ENCODE measurements around the gene DENND6B. TPM values are rescaled to one million over a fixed set of nuclear protein-coding genes. Genes with fewer than 3 reads are reported as not detected.

Gene DENND6B
- polyA plus RNA-seq, 3 donors: 11.9 to 21.1 (median 16.8) TPM

DNA sequence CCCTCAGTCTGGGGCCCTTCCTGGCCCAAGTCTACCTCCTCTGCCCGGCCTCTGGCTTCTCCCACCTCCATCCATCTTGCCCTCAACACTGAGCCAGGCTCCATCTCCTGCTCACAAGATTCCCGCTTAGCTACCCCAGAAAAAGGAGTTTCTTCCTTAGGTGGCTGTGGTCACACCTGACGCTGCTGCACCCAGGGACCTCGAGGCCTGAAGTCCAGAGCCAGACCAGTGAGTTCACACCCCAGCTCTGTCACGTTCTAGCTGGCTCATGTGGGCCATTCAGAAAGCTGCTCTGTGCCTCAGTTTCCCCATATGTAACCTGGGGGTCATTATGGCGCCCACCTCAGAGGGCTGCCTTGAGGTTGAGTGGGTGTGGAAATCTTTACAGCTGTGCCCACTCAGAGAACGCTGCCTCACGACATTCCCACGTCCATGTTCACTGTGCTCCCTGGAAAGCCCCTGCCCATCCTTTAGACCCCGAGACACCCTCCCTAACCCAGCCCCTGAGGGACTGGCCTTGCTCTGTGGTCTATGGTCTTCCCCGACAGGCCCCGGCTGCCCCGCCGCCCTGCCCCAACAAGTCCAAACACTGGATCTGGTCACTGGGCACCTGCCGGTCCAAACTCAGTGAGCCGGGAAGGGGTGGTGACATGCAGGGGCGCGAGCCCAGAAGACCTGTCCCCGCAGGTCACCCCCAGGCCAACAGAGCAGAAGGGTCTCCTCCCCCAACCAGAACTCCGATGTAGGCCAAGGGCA lies 29.1 kb downstream of the DENND6B start:
- no peak for DNase-seq (ENCODE audit: extremely low read depth in 1 of 11, low read depth in 9 of 11, low spot score in 4 of 11)

DNA sequence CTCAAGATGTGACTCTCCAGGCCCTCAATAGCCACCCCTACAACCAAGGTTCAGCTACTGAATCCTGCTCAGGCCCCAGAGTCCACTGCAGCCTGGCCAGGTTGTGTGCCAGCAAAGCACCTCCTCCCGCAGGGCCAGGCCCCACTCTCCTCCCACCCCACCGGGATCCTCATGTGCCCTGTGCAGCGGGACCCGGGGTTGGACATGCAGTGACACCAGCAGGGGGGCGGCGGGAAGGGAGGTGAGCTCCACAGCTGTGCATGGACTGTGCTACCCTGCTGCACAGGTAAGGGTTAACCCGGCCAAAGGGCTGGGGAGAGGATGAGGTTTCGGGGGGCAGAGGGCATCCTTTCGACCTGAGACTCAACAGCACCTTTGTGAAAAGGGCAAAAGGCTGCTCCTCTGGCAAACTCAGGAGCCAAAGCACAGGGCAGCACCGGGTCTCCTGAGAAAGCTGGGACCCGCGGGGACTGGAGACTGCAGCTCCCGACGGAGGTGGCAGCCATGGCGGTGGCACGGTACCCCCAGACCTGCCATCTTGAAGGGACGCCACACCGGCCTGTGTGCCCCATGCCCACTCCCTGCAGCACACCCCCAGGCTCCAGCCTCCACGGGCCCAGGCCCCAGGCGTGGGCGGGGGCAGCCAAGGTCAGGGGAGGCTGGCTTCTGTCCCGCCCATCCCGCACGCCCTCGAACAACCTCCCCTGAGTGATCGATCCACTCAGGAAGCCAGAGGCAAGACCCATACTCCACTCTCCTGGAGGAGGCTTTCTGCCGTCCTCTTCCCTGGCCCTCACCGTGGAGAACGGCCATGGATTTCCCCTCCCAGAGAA lies 29.9 kb downstream of the DENND6B start:
- no peak for DNase-seq (ENCODE audit: extremely low read depth in 1 of 11, low read depth in 9 of 11, low spot score in 4 of 11)

DNA sequence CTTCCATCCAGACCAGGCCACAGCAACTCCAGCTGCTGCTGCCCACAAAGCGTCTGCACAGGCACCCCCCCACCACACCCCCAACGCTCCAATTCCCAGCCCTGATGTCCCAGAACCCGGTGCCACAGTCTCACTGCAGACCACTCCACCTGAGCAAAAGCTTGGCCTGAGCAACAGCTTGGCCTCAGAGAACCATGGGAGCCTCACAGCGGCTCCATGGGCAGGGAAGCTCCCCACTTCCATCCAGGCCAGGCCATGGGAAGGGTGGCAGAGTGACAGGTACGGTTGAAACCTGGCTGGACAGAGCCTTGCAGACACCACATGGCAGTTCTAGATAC lies 32.5 kb downstream of the DENND6B start:
- no peak for DNase-seq (ENCODE audit: extremely low read depth in 1 of 11, low read depth in 9 of 11, low spot score in 4 of 11)

DNA sequence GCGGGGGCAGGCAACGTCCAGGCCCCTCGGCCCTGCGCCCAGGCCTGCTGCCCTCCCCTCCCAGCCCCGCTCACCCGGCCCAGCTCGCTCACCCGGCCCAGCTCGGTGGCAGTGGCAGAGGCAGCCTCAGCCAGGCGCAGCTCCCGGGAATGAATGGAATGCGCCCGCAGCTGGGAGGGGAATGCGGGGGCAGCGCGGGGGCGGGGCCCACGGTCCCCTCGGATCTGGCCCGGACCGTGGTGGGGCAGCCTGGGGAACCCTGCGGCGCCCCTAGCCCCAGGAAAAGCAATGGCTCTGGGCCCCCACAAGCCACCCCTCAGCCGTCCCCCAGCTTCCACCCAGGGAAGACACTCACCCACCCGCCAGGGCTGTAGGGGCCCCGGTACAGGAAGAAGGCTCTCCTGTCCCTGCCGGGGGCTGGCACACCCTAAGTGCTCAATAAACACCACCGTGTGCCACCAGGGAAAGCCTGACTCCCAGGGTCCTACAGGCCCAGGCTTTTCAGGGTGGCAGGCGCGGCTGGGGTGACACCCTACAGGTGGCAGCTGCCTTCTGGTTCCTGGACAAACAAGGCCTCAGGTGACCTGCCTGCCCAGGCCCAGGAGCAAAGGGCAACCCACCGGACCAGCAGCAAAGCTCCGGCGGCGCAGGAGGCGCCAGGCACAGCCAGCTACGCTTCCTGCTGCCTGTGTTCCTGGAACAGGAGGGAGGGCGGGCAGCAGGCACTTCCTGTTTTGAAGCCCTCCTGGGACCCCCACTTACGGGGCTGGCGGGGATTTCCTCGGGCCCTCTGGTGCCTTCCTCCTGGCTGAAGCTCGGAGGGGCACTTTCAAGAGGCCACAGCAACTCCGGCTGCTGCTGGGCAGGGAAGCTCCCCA lies 33.1 kb downstream of the DENND6B start:
- DNase-seq (ENCODE audit: extremely low read depth in 1 of 11, low read depth in 9 of 11, low spot score in 4 of 11): peak in 2 of 11 donors; percentile 61 to 67

DNA sequence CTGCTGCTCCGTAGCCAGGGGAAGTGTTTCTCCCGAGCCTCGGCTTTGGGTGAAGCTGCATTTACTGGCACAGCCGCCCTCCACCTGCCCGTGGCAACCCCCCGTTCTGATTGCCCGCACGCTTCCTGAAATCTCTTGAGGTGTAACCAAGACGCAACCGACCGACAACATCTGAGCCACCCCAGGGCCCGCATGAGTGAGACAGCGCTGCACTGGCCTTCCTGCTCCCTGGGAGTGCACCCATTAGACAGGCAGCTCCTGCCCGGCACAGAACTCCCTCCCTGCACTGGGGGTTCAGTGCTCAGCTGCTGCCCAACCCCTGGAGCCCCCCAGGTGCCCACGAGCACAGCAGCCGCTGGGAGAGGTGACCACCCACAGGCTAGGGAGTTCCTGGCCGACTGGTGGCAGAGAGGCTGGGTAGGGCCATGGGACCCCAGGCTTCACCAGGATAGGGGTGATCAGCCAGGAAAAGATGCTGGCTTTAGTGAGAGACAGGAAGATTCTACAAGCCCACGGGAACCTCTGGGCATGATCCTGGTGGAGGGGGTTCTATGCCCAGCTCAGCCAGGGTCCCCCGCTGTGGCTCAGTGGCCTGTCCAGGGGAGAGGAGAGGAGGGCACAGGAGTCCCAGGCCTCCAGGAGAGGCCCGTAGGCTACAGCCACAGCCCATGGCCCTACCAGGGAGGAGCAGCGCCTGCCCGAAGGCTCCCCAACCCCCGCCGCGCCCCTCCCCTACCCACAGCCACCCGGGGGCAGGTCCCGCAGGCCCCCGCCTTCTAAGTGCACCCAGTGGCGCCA lies 34.0 kb downstream of the DENND6B start:
- DNase-seq (ENCODE audit: extremely low read depth in 1 of 11, low read depth in 9 of 11, low spot score in 4 of 11): no peak

DNA sequence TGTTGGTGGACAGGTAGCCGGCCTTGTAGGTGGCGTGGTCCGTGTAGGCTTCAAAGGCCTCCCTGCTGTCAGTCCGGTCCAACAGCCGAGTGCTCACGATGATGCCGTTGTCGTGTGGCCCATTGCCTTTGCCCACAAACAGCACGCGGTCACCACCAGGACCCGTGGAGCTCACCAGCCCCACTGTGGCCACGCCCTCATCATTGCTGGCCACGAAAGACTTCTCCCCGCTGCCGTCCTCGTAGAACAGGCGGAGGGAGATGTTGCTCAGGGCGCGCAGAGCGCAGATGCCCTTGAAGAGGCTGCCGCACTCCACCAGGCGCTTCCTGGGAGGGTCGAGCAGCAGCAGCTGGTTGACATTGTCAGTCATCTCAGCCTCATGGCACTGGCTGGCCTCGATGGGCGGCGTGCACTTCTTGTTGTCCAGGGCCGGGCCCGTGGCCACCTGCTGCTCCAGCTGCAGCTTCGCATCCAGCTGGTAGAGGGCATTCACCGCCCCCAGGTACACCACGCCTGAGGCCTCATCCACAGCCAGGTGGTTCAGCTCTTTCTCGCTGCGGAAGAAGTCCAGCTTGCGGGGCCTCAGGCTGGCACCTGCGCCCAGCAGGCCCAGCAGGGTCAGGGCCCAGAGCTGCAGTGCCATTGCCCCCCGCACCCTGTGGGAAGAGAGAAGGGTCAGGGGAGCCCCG lies 36.7 kb downstream of the DENND6B start:
- DNase-seq (ENCODE audit: extremely low read depth in 1 of 11, low read depth in 9 of 11, low spot score in 4 of 11): no peak

DNA sequence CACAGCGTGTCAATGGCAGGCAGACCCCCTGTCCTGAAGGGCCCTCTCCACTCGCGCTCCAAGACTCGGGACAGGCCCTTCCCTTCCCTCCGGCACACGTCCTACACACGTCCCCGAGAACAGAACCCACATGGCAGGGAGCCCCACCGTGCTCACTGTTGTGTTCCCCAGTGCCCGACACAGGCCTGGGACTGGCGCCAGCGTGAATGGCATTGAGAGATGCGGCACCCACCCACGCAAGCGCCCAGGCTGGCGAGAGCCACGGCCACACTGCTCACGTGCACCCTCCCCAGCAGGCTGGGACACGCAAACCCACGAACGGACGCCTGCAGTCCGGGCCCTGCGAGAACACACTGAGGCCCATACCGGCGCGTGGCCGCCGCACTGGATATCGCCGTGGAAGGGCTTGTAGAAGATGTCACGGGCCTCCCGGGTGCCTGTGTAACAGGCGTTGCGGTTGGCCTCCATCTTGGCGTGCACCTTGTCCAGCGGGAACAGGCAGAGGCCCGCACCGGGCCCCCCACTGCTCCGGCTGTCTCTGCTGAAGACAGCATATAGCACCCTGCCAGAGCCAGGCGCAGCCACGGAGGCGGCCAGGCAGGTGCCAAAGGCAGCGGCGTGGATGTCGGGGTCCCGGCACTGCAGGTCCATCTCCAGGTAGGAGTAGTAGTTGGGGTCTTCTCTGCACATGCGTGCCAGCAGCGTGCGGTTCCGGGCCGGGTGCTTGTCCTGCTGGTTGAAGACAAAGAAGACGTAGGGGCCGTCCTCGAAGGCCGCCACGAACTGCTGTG lies 37.5 kb downstream of the DENND6B start:
- DNase-seq (ENCODE audit: extremely low read depth in 1 of 11, low read depth in 9 of 11, low spot score in 4 of 11): no peak

DNA sequence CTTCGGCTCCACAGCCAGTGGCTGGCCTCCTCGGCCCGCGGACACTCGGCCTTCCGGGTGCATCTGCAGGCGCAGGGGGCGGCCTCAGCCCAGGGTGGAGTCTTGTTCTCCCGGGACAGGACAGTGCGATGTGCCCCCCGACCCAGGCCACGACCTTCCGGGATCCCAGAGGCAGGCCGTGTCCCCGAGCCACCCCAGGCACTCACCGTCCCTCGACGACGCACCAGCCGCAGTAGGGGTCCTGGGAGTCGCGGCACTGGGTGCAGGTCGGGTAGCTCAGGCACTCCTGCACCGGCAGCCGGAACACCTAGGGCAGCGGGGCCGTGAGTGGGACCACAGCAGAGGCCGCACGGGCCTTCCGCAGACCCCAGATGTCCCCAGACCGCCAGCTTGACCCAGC lies 39.1 kb downstream of the DENND6B start:
- no peak for DNase-seq (ENCODE audit: extremely low read depth in 1 of 11, low read depth in 9 of 11, low spot score in 4 of 11)

DNA sequence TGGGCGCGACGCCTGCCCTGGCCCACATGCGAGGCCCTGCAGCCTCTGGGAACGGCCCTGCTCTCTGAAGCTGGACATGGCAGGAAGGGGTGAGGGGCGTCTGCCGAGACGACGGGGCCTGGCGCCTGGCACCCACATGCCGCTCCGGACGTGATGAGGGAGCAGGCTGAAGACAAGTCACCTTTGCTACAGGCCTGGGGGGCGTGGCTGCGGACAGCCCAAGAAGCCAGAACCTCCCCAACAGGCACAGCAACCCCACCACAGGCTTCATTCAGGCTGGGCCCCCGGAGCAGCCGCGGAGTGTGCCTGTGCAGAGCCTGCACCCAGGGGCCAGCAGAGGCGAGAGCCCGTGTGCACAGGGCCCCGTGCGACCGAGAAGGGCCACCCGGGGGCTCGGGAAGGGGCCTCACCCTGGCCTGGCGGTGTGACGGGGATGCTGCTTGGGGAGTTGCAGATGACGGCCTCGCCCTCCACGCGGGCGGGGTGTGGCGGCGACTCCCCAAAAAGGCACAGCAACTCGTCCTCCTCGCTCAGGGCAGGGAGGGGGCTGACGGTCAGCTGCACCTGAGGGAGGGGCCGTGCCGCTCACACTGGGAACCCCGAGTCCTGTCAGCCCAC lies 40.0 kb downstream of the DENND6B start:
- DNase-seq (ENCODE audit: extremely low read depth in 1 of 11, low read depth in 9 of 11, low spot score in 4 of 11): no peak

DNA sequence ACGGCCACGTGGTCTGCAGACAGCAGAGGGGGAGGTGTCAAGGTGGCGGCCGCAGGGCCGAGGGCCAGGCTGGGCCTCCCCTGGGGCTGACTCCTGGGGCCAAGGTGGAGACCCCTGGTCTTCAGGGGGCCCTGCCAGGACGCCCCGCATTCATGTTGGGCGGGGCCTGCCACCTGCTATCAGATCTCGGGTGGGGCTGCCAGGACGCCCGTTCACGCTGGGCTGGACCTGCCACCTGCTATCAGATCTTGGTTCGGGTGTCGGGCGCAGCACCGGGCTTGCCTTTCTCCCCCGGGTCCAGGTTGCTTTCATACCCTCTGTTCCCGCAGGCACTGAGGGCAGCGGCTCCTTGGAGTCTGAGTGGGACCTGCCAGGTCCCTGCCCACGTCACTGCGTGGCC lies 40.5 kb downstream of the DENND6B start:
- no peak for DNase-seq (ENCODE audit: extremely low read depth in 1 of 11, low read depth in 9 of 11, low spot score in 4 of 11)

DNA sequence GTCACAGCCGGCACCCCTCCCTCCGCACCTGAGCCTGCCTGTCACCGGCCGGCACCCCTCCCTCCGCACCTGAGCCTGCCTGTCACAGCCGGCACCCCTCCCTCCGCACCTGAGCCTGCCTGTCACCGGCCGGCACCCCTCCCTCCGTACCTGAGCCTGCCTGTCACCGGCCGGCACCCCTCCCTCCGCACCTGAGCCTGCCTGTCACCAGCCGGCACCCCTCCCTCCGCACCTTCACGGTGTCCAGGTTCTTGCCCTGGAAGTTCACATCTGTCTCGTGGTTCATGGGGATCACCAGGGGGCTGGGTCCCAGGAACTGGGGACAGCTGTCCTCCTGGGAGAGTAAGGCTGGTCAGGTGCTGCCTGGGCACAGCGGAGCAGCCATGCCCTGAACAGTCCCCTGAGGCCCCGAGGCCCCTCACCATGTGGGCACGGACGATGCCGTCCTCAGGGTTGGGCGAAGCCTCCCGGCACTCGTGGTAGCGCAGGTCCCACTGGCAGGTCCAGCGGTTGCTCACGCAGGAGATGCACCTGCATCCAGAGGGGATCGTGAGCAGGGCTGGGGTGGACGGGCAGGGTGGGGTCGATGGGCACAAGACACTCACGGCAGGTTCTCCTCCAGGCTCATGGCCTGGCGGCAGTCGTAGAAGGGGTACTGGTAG lies 41.1 kb downstream of the DENND6B start:
- no peak for DNase-seq (ENCODE audit: extremely low read depth in 1 of 11, low read depth in 9 of 11, low spot score in 4 of 11)

DNA sequence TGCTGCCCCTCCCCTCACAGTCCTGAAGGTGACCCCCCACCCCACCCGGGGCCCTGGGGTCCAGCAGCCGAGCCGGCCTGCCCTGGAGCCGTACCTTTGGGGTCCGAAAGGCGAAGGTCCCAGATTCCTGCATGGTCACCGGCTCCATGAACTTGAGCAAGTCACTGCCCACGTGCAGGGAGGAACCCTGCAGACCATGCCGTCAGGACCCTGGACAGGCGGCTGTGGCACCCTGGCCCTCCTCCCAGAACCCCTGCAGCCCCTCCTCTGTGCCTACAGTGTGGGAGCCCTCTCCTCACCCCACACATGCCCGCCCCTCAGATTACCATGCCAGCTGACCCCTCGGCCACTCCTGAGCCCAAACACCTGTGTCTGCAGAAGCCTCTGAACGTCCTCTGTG lies 42.3 kb downstream of the DENND6B start:
- DNase-seq (ENCODE audit: extremely low read depth in 1 of 11, low read depth in 9 of 11, low spot score in 4 of 11): no peak

DNA sequence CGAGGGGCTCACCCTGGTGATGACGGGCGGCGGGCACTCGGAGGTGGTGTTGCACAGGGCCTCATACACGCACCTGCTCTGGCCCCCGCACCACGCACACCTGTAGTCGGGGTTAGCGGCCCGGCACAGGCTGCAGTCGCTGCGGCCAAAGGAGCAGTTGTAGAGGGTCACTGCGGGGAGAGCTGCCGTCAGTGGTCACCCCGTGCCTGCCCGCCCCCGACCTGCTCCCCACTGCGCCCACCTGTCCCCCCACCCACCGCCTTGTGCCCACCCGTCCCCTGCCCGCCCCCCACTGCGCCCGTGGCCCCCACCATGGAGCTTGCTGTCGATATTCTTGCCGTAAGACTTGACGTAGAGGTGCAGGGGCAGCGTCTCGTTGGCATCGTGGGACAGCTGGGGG lies 43.0 kb downstream of the DENND6B start:
- DNase-seq (ENCODE audit: extremely low read depth in 1 of 11, low read depth in 9 of 11, low spot score in 4 of 11): no peak

DNA sequence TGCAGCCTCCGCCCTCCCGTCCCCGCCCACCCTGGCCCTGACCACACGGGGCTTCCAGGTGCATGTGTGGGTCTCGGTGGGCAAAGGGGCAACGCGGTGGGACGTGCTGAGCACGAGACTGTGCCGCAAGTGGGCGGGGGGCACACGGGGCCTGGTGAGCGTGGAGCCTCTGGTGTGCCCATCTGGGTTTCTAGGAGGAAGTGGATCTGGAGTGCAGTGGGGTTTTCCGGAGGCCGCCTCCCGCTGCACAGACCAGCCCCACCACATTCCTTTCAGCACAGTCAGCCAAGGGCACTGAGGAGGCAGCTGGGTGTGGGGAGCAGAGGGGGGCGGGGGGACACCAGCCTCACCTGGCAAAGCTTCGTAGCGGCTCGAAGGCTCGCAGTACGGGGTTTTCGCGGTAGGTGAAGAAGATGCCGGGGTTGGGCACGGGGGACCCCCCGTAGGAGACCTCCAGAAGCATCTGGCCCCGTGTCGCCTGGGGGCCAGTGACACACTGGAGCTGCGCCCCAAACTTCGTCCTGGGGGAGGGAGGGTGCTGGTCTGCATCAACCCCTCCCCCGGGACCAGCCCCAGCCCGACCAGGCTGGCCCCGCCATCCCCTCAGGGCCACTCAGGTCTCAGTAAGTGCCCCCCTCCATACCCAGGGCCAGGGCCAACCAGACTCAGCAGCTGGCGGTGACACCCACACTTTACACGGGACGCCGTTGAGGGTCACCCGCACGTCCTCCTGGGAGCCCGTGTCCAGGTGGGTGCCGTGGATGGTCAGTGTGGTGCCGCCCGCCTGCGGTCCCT lies 44.3 kb downstream of the DENND6B start:
- peak in 1 of 11 donors; percentile 47 for DNase-seq (ENCODE audit: extremely low read depth in 1 of 11, low read depth in 9 of 11, low spot score in 4 of 11)

DNA sequence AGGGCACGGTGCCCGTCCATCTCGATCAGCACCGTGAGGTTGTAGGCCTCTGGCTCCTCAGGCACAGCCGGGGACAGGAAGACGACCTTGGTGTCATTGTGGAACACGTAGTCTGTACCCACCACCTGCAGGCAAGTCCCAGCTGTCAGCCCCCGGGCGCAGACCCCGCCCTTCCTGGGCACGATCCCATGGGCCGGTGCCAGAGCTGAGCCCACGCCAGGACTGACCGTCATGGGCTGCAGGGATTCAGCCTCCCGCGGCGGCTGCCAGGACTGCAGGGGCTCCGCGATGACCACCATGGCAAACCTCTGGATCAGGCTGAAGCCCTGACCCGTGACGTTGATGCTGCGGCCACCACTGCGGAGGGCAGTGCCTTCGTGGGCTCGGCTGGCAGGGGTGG lies 44.9 kb downstream of the DENND6B start:
- no peak for DNase-seq (ENCODE audit: extremely low read depth in 1 of 11, low read depth in 9 of 11, low spot score in 4 of 11)

DNA sequence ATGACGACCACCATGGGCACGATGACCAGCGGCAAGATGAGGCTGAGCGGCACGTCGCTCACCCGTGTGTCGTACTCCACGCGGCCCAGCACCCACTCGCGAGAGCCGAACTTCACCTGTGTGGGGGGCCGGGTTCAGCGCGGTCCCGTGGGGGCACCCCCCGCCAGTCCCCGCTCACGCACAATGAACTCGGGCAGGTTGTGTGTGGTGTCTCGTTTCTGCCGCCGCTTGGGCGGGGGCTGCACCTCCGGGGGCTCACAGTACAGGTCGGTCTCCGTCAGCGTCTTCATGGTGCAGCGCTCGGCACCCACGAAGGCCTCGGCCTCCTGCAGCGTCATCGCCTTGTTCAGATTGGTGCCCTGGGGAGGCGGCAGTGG lies 45.4 kb downstream of the DENND6B start:
- no peak for DNase-seq (ENCODE audit: extremely low read depth in 1 of 11, low read depth in 9 of 11, low spot score in 4 of 11)

All from renal cortex interstitium (tissue), 11 donors.